HFFc6 (cell line): ENCODE measurements around the gene MLLT1. TPM values are rescaled to one million over a fixed set of nuclear protein-coding genes. Genes with fewer than 3 reads are reported as not detected.

Experiments used
- DNase-seq: peaks from one replicate; pipeline ENCODE4 v3.0.0-alpha.2; 2018
- H3K27ac Mint-ChIP-seq: 2 replicates; pipeline ENCODE4 v1.8.0; 2020; ENCODE audit warnings: mild to moderate bottlenecking, mixed read lengths
- H3K27me3 Mint-ChIP-seq: 2 replicates; pipeline ENCODE4 v1.8.0; 2021; ENCODE audit warnings: mild to moderate bottlenecking, moderate library complexity, mixed read lengths; ENCODE audit not compliant: insufficient read depth
- H3K36me3 Mint-ChIP-seq: 2 replicates; pipeline ENCODE4 v1.8.0; 2021; ENCODE audit warnings: low read depth, mixed read lengths
- H3K4me1 Mint-ChIP-seq: 2 replicates; pipeline ENCODE4 v1.8.0; 2020; ENCODE audit warnings: low read depth, mixed read lengths
- H3K4me3 Mint-ChIP-seq: 2 replicates; pipeline ENCODE4 v1.8.0; 2020; ENCODE audit warnings: mild to moderate bottlenecking, moderate library complexity, mixed read lengths
- H3K9me3 Mint-ChIP-seq: 2 replicates; pipeline ENCODE4 v1.8.0; 2020; ENCODE audit warnings: mild to moderate bottlenecking, mixed read lengths
- total RNA-seq, 6 experiments: library from RNA; stranded (reverse); fragmentation: NEBNext Ultra II Directional; extraction: Animal tissue kit (Norgen Biotek cat#: 25700); gene quantifications; 2 replicates in 1 of 6; 3 replicates in 5 of 6; pipeline ENCODE4 v1.2.3, GENCODE V29; 2021
- TF ChIP-seq, protein P1 (sequence below): fragments of 200-600 bp; sonication (generic); IDR thresholded peaks from 2 replicates; pipeline ENCODE4 v1.5.0; 2021; ENCODE audit warnings: antibody characterized with exemption, mild to moderate bottlenecking

MLLT1 gene
- total RNA-seq, 6 experiments from 2014 or later = 54.6 to 69.4 (median 59.5) TPM

DNA sequence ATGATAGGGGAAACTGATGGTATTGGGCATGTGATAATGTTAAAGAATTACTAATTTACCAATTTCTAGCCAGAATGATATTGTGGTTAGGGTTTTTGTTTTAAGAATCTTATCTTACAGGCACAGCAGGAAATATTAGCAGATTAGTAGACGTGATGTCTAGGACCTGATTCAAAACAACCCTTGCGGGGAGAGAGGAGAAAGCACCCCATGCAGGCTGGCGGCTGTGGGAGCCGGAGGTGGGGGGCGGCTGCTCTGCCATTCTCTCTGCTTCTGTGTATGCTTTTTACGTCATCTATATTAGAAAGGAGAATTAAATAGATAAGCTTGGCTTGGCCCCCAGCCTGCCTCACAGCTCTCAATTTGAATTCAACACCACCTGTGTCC lies 41.5 kb downstream of the MLLT1 start:
- Mint-ChIP-seq H3K4me3 (no peak overlapping the region), H3K27me3 (peaks cover 6% of the 10 kb centered on the region), H3K4me1 (peaks cover 41% of the 10 kb centered on the region), H3K36me3 (peaks cover 5% of the 10 kb centered on the region; the same call in 1 of the 2 replicates), H3K27ac (peak overlapping the region; percentile 7; the same call in 1 of the 2 replicates), H3K9me3 (no peaks in the 10 kb centered on the region)
- TF ChIP-seq, protein P1, sequence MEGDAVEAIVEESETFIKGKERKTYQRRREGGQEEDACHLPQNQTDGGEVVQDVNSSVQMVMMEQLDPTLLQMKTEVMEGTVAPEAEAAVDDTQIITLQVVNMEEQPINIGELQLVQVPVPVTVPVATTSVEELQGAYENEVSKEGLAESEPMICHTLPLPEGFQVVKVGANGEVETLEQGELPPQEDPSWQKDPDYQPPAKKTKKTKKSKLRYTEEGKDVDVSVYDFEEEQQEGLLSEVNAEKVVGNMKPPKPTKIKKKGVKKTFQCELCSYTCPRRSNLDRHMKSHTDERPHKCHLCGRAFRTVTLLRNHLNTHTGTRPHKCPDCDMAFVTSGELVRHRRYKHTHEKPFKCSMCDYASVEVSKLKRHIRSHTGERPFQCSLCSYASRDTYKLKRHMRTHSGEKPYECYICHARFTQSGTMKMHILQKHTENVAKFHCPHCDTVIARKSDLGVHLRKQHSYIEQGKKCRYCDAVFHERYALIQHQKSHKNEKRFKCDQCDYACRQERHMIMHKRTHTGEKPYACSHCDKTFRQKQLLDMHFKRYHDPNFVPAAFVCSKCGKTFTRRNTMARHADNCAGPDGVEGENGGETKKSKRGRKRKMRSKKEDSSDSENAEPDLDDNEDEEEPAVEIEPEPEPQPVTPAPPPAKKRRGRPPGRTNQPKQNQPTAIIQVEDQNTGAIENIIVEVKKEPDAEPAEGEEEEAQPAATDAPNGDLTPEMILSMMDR = no peak
- DNase-seq = no peak

DNA sequence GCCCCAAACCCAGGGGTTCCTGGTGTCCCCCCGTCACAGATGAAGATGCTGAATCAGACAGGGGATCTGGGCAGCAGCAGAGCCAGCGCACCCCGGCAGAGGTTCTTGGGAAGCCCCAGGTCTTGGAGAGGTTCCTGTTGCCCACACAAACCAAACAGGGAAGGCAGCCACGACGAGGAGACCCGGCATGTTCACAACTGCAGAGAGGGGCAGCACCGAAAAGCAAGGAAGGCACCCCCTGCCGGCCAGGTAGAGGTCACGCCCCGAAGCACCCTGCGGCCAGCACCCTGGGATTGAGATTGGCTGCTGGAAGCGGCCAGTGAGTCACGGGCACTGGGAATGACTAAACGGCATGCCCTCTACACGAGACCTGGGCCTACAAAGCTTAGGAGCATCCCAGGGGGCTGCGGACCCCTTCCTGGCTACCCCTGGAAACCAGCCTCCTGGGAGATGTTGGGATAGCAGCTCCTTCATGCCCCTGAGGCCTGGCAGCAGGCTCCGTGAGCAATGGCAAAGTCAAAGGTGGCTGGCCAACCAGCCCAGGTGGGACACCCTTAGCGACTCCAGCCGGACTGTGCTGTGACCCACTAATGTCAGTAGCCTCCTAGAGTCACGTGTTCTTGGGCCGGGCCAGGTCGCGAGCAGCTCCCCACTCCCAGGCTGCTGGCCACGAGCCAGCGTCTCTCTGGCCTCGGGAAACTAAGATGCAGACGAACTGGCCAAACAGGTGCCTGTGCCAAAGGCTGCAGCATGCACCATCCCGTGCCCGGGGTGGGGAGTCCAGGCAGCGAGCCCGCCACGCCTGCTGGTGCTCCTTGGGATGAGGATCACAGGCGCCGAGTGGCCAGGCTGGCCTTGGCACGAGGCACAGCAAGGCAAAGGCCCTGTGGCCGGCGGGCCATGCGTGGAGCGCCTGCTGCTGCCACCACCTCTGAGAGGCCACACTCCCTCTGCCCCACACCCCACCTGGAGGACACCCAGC lies 43.2 kb downstream of the MLLT1 start:
- Mint-ChIP-seq H3K9me3 (no peaks in the 10 kb centered on the region), H3K36me3 (peaks cover 5% of the 10 kb centered on the region; the same call in 1 of the 2 replicates), H3K4me3 (no peak overlapping the region), H3K27me3 (peaks cover 6% of the 10 kb centered on the region), H3K27ac (no peak overlapping the region), H3K4me1 (peaks cover 56% of the 10 kb centered on the region)
- TF ChIP-seq, protein P1 = no peak
- DNase-seq = no peak

DNA sequence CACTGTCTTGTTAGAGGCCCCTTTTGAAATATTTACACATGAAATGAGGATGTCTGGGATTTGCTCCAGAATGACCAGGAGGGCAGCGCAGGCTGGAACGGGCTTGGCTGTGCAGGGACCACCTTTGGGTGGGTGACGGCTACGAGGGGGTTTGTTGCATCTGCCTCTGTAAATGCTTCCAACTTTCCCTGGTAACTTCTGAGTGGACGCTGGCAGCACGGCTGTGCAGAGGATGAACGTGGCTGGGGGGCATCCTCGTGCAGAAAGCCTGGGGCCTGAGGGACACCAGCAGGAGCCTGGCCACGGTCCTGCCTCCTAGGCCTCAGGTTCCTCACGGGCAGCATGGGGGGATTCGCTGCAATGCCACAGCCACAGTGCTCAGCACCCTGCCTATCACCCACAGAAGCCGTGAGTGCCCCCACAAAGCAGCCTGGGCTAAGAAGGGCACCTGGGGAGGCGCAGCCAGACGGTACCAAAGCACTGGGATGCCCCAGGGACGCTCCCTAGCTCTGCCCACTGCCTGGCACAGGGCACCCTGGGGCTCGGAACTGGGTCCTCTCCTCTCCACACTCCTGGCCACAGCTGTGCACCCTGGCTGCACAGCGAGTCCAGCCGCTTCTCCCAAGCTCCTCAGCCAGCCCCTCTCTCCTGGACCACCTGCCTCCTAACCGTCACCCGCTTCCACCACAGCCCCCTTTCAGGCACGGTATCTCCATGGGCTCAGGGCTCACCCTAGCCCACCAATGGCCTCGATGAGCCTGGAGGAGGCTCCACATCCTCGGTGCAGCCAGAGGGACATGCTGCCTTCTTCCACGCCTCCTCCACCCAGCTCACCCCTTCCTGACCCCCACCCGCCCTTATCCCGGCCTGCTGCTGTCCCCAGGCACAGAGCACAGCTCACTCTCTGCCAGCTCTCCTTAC lies 44.5 kb downstream of the MLLT1 start:
- TF ChIP-seq, protein P1 = no peak
- no peak for DNase-seq
- Mint-ChIP-seq H3K27me3 (peaks cover 6% of the 10 kb centered on the region), H3K4me1 (peaks cover 61% of the 10 kb centered on the region), H3K36me3 (peaks cover 10% of the 10 kb centered on the region), H3K4me3 (no peak overlapping the region), H3K27ac (peak overlapping the region; percentile 71), H3K9me3 (no peaks in the 10 kb centered on the region)

DNA sequence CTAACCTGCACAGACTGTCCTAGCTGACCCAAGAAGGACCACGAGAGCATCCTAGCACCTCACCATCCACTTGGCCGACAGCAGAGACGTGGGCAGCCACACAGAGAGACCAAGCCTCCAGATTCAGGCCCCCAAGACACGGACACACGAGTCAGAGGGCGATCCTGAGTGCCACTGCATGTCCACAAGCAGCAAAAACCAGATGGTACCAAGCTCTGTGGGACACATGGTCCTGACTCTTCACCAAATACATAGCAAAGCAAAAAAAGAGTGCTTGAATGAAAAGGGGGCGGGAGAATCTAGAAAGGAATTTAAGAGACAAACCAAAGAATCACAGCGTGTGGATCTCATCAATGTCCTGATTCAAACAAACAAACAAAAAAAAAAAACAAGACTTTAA lies 45.2 kb downstream of the MLLT1 start:
- Mint-ChIP-seq H3K36me3 (peaks cover 13% of the 10 kb centered on the region), H3K9me3 (no peaks in the 10 kb centered on the region), H3K27me3 (peaks cover 6% of the 10 kb centered on the region), H3K4me1 (peaks cover 57% of the 10 kb centered on the region), H3K27ac (peak overlapping the region; percentile 71), H3K4me3 (peak overlapping the region; percentile 31)
- TF ChIP-seq, protein P1 = no peak
- DNase-seq = no peak

DNA sequence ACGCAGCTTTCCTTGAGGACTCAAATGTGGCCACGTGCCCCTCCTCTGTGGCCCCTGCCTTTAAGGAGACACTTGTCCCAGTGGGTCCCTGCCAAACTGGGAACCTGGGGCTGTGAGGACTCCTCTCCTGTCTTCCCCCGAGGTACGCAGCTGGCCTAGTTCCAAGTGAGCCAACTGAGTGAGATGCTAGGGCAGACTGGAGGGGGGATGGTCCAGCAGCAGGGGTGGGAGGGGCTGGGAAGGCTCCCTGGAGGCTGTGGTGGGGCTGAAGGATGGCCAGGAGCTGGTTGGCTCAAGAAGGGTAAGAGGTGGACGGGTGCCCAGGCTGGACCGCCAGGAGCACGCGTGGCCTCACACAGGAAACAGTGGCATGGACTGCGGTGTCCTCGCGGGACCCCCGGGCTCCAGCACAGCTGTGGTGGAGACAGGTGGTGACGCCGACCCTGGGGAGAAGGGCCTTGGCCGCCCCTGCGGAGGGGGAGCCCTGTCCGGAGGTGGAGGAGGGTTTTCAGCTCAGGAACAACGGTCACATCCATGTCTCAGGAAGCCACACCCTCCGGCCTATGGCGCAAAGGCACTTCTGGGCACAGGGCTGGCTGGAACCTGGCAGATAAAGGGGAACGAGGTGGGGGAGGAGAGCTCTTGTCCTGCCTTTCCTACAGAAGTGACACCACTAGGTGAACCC lies 45.8 kb downstream of the MLLT1 start:
- H3K27me3 Mint-ChIP-seq = peaks cover 6% of the 10 kb centered on the region
- H3K27ac Mint-ChIP-seq = peak overlapping the region; percentile 71
- no peaks in the 10 kb centered on the region for H3K9me3 Mint-ChIP-seq
- DNase-seq = no peak
- H3K4me1 Mint-ChIP-seq = peaks cover 53% of the 10 kb centered on the region
- H3K36me3 Mint-ChIP-seq = peaks cover 16% of the 10 kb centered on the region
- H3K4me3 Mint-ChIP-seq = peak overlapping the region; percentile 31; the same call in 1 of the 2 replicates
- TF ChIP-seq, protein P1 = no peak
